HG03432 (cell line): ENCODE measurements around the gene C19orf25.

Source experiments
- ATAC-seq: cut with Tn5 transposase; IDR thresholded peaks from one replicate; pipeline ENCODE4 v1.9.1; 2021; ENCODE audit warnings: mild to moderate bottlenecking, moderate library complexity; ENCODE audit not compliant: unreplicated experiment

C19orf25 gene

GRCh38 chr19:1496714-1497577, 17.9 kb upstream of the C19orf25 start:
- no peak for ATAC-seq

GRCh38 chr19:1495799-1496713, 17.0 kb upstream of the C19orf25 start:
- no peak for ATAC-seq

- no peak for ATAC-seq
Measured at GRCh38 chr19:1495051-1495798, 16.2 kb upstream of the C19orf25 start.

- ATAC-seq, result no peak
Measured at GRCh38 chr19:1494115-1494815, 15.2 kb upstream of the C19orf25 start.

GRCh38 chr19:1492474-1493006, 13.5 kb upstream of the C19orf25 start:
- no peak for ATAC-seq

GRCh38 chr19:1491849-1492170, 12.8 kb upstream of the C19orf25 start:
- ATAC-seq, result no peak

- no peak for ATAC-seq
Measured at GRCh38 chr19:1491114-1491848, 12.3 kb upstream of the C19orf25 start, which contains the start of gene REEP6. Gene REEP6, plus strand, starts transcription at chr19:1491181. Its CDS starts 89 bp downstream, at chr19:1491270.

GRCh38 chr19:1490311-1491113, 11.5 kb upstream of the C19orf25 start, which contains the start of gene PCSK4:
Gene PCSK4, minus strand, starts transcription at chr19:1490350. Its CDS starts 4 bp downstream, at chr19:1490346.
- peak; percentile 79 for ATAC-seq

GRCh38 chr19:1489463-1490310, 10.7 kb upstream of the C19orf25 start:
- ATAC-seq, result no peak

GRCh38 chr19:1488282-1488601, 9.2 kb upstream of the C19orf25 start:
- no peak for ATAC-seq

- no peak for ATAC-seq
Measured at GRCh38 chr19:1487576-1488281, 8.7 kb upstream of the C19orf25 start.

- ATAC-seq, result no peak
Measured at GRCh38 chr19:1486720-1487575, 7.9 kb upstream of the C19orf25 start.

GRCh38 chr19:1483979-1484428, 5.0 kb upstream of the C19orf25 start:
- ATAC-seq, result no peak

GRCh38 chr19:1483131-1483978, 4.3 kb upstream of the C19orf25 start:
- no peak for ATAC-seq
